H1 (cell line): ENCODE results near the gene CORO1C. TPM values are rescaled to one million over a fixed set of nuclear protein-coding genes. Genes with fewer than 3 reads are reported as not detected.
A peak's percentile ranks its signal among the peaks of the same experiment; 100 is the strongest.

Experiments used
- CTCF ChIA-PET: fragments of 300-600 bp; sonication (Branson Sonifier 250); formaldehyde crosslinking; loops from one replicate; lab custom pipeline; 2021; ENCODE audit not compliant: partially characterized antibody; lab: Charles Lee
- POLR2A ChIA-PET: fragments of 300-600 bp; sonication (Branson Sonifier 250); formaldehyde crosslinking; loops from one replicate; lab custom pipeline; 2021; ENCODE audit warnings: inconsistent platforms; ENCODE audit not compliant: partially characterized antibody; lab: Charles Lee
- DNase-seq, 2 experiments: peaks; one replicate each; pipeline versions ENCODE4 v3.0.0 to v3.0.0-alpha.2; 2010 to 2022; ENCODE audit warnings: low spot score in 2 of 2, low read depth in 1 of 2, mixed read lengths in 1 of 2
- FAIRE-seq: peaks from 2 replicates; lab custom pipeline; 2011; peaks lifted over from hg19 to GRCh38; lab: Jason Lieb, UNC
- H2AFZ ChIP-seq: 2 replicates; pipeline ENCODE4 v1.8.1; 2012; ENCODE audit warnings: low read length, inconsistent platforms
- H2AK5ac ChIP-seq: 2 replicates; pipeline ENCODE4 v1.6.1; 2013; ENCODE audit warnings: low read depth, low read length
- H2BK120ac ChIP-seq: replicated peaks from 2 replicates; pipeline ENCODE3; 2013; ENCODE audit warnings: low read depth, low read length, inconsistent platforms
- H2BK12ac ChIP-seq: 2 replicates; pipeline ENCODE4 v1.6.1; 2013; ENCODE audit warnings: low read depth, low read length
- H2BK15ac ChIP-seq: 2 replicates; pipeline ENCODE4 v1.6.1; 2013; ENCODE audit warnings: low read length
- H2BK20ac ChIP-seq: 2 replicates; pipeline ENCODE4 v1.6.1; 2013; ENCODE audit warnings: low read length
- H2BK5ac ChIP-seq: 2 replicates; pipeline ENCODE4 v1.6.1; 2013; ENCODE audit warnings: low read depth, low read length
- H3K14ac ChIP-seq: 2 replicates; pipeline ENCODE4 v1.6.1; 2013; ENCODE audit warnings: inconsistent platforms; ENCODE audit not compliant: insufficient read length
- H3K18ac ChIP-seq: 2 replicates; pipeline ENCODE4 v1.6.1; 2013; ENCODE audit warnings: low read length; ENCODE audit errors: extremely low read depth
- H3K23ac ChIP-seq: 2 replicates; pipeline ENCODE4 v1.6.1; 2013; ENCODE audit warnings: inconsistent platforms; ENCODE audit not compliant: insufficient read length
- H3K23me2 ChIP-seq: 2 replicates; pipeline ENCODE4 v1.6.1; 2013; ENCODE audit warnings: low read depth, low read length
- H3K27ac ChIP-seq: 2 replicates; pipeline ENCODE4 v1.6.1; 2011; ENCODE audit warnings: low read depth, low read length, inconsistent platforms
- H3K27me3 ChIP-seq, 4 experiments: replicated peaks in 1 of 4; 1 replicate in 1 of 4; 2 replicates in 3 of 4; pipeline versions ENCODE4 v1.6.1 to v1.8.1; 2011 to 2013; ENCODE audit warnings: low read length in 3 of 4, mild to moderate bottlenecking in 3 of 4, inconsistent platforms in 2 of 4, mixed read lengths in 2 of 4, moderate library complexity in 1 of 4; ENCODE audit not compliant: control insufficient read depth in 3 of 4, insufficient read depth in 3 of 4; ENCODE audit errors: extremely low read depth in 1 of 4
- H3K36me3 ChIP-seq, 4 experiments: 2 replicates each; pipeline versions ENCODE4 v1.6.1 to v1.8.1; 2011 to 2013; ENCODE audit warnings: mild to moderate bottlenecking in 4 of 4, low read length in 3 of 4, moderate library complexity in 2 of 4, control low read depth in 1 of 4, inconsistent platforms in 1 of 4; ENCODE audit not compliant: insufficient read depth in 4 of 4, control insufficient read depth in 2 of 4
- H3K4ac ChIP-seq: replicated peaks from 2 replicates; pipeline ENCODE3; 2013; ENCODE audit warnings: low read length, low read depth, mixed read lengths, inconsistent platforms; ENCODE audit not compliant: insufficient read length
- H3K4me1 ChIP-seq, 4 experiments: replicated peaks in 1 of 4; 1 replicate in 1 of 4; 2 replicates in 3 of 4; pipeline versions ENCODE4 v1.6.1 to v1.8.1; 2011 to 2013; ENCODE audit warnings: low read length in 3 of 4, inconsistent platforms in 2 of 4, mixed read lengths in 1 of 4; ENCODE audit not compliant: insufficient read depth in 4 of 4, control insufficient read depth in 3 of 4
- H3K4me2 ChIP-seq, 2 experiments: 2 replicates each; pipeline versions ENCODE4 v1.6.1 to v1.8.1; 2011 to 2013; ENCODE audit warnings: low read depth in 2 of 2, low read length in 2 of 2, control low read depth in 1 of 2, inconsistent platforms in 1 of 2, mild to moderate bottlenecking in 1 of 2; ENCODE audit not compliant: insufficient read depth in 1 of 2
- H3K4me3 ChIP-seq, 4 experiments: fragments of 200-600, 300-600 bp in 1 of 4; sonication (generic), shearing (Covaris generic), sonication (Bioruptor Twin) in 1 of 4; 2 replicates each; pipeline versions ENCODE4 v1.5.1 to v1.8.1; 2011 to 2016; ENCODE audit warnings: low read length in 4 of 4, low read depth in 3 of 4, control low read depth in 2 of 4, inconsistent platforms in 2 of 4, mild to moderate bottlenecking in 2 of 4, mixed read lengths in 1 of 4, moderate library complexity in 1 of 4; ENCODE audit not compliant: insufficient read depth in 2 of 4; ENCODE audit errors: extremely low read depth in 1 of 4
- H3K56ac ChIP-seq: replicated peaks from 2 replicates; pipeline ENCODE3; 2013; ENCODE audit warnings: low read depth, mild to moderate bottlenecking, mixed read lengths, low read length, inconsistent platforms; ENCODE audit not compliant: insufficient read length
- H3K79me1 ChIP-seq: 2 replicates; pipeline ENCODE4 v1.6.1; 2013; ENCODE audit warnings: low read depth, low read length, control low read depth
- H3K79me2 ChIP-seq, 2 experiments: 2 replicates each; pipeline versions ENCODE4 v1.6.1 to v1.8.1; 2012 to 2013; ENCODE audit warnings: low read length in 2 of 2, mild to moderate bottlenecking in 2 of 2, inconsistent platforms in 1 of 2; ENCODE audit not compliant: insufficient read depth in 2 of 2, control insufficient read depth in 1 of 2
- H3K9ac ChIP-seq, 4 experiments: replicated peaks in 1 of 4; 1 replicate in 1 of 4; 2 replicates in 3 of 4; pipeline versions ENCODE4 v1.6.1 to v1.8.1; 2011 to 2013; ENCODE audit warnings: low read depth in 3 of 4, low read length in 3 of 4, control low read depth in 2 of 4, mild to moderate bottlenecking in 2 of 4, moderate library complexity in 2 of 4, inconsistent platforms in 1 of 4; ENCODE audit errors: extremely low read depth in 1 of 4
- H3K9me3 ChIP-seq, 2 experiments: 2 replicates each; pipeline versions ENCODE4 v1.6.1 to v1.8.1; 2012 to 2013; ENCODE audit warnings: mild to moderate bottlenecking in 2 of 2, moderate library complexity in 2 of 2, control low read depth in 1 of 2, inconsistent platforms in 1 of 2, low read depth in 1 of 2, low read length in 1 of 2, mixed read lengths in 1 of 2; ENCODE audit not compliant: insufficient read depth in 2 of 2
- H4K20me1 ChIP-seq, 2 experiments: replicated peaks in 1 of 2; 2 replicates each; pipeline versions ENCODE3 to v1.8.1; 2011 to 2013; ENCODE audit warnings: inconsistent platforms in 2 of 2, low read length in 2 of 2, mild to moderate bottlenecking in 1 of 2; ENCODE audit not compliant: insufficient read depth in 2 of 2, control insufficient read depth in 1 of 2
- H4K5ac ChIP-seq: 2 replicates; pipeline ENCODE4 v1.6.1; 2013; ENCODE audit warnings: low read length, low read depth, mixed read lengths, inconsistent platforms; ENCODE audit not compliant: insufficient read length
- H4K8ac ChIP-seq: 2 replicates; pipeline ENCODE4 v1.8.0; 2013; ENCODE audit warnings: mild to moderate bottlenecking, moderate library complexity, low read length, inconsistent platforms; ENCODE audit not compliant: insufficient read depth; ENCODE audit errors: extremely low read depth
- H4K91ac ChIP-seq: replicated peaks from 2 replicates; pipeline ENCODE3; 2013; ENCODE audit warnings: low read length, mixed read lengths, inconsistent platforms; ENCODE audit not compliant: insufficient read length
- EP300 ChIP-seq, 2 experiments: IDR thresholded peaks; 1 replicate in 1 of 2; 2 replicates in 1 of 2; pipeline ENCODE4 v1.6.1; 2011 to 2012; ENCODE audit warnings: low read depth in 2 of 2, low read length in 2 of 2, mild to moderate bottlenecking in 2 of 2, borderline replicate concordance in 1 of 2, inconsistent platforms in 1 of 2, moderate library complexity in 1 of 2
- HDAC6 ChIP-seq: IDR thresholded peaks from one replicate; pipeline ENCODE4 v1.7.1; 2012; ENCODE audit warnings: low read depth, mild to moderate bottlenecking, inconsistent platforms, low read length, moderate library complexity
- KDM1A ChIP-seq: fragments of 200-600, 300-600 bp; sonication (generic); IDR thresholded peaks from 2 replicates; pipeline ENCODE4 v1.7.1; 2016; ENCODE audit warnings: mild to moderate bottlenecking, low read length, borderline replicate concordance
- POLR2A ChIP-seq, 2 experiments: IDR thresholded peaks; 1 replicate in 1 of 2; 2 replicates in 1 of 2; pipeline ENCODE4 v1.6.1; 2011; ENCODE audit warnings: low read depth in 2 of 2, low read length in 2 of 2, mild to moderate bottlenecking in 2 of 2; ENCODE audit errors: control extremely low read depth in 1 of 2
- POU5F1 ChIP-seq: IDR thresholded peaks from 2 replicates; pipeline ENCODE4 v1.6.1; 2011; ENCODE audit warnings: low read depth, mild to moderate bottlenecking, low read length, moderate library complexity
- YY1 ChIP-seq: IDR thresholded peaks from 2 replicates; pipeline ENCODE4 v1.6.1; 2011; ENCODE audit warnings: low read depth, mild to moderate bottlenecking, low read length
- WGBS, 2 experiments: shearing (Covaris generic) in 1 of 2; methylation state at CpG; one replicate each; pipeline versions ENCODE4 v1.1.6 to v1.1.7; 2013 to 2015; ENCODE audit warnings: low lambda C conversion rate in 2 of 2, mixed read lengths in 2 of 2, inconsistent platforms in 1 of 2, low coverage in 1 of 2, missing lambda C conversion rate in 1 of 2; ENCODE audit not compliant: insufficient replicate concordance in 2 of 2, insufficient coverage in 1 of 2, insufficient read length in 1 of 2; ENCODE audit errors: extremely low coverage in 1 of 2, missing lambda C conversion rate in 1 of 2; 5-methylcytosine and 5-hydroxymethylcytosine counted together
- polyA plus RNA-seq, 7 experiments: library from polyadenylated mRNA; depleted of rRNA in 3 of 7; stranded (reverse) in 5 of 7; unstranded in 2 of 7; fragments of >200 nt in 5 of 7; fragments of 200-250 nt in 2 of 7; gene quantifications; 1 replicate in 5 of 7; 2 replicates in 1 of 7; 4 replicates in 1 of 7; pipeline versions ENCODE4 v1.2.1 to v1.2.3, GENCODE V29; 2011 to 2013; ENCODE audit warnings: missing spikeins in 2 of 7, mixed read lengths in 2 of 7
- total RNA-seq: library from RNA; stranded (reverse); fragmentation: NEBNext Ultra II Directional; extraction: Animal tissue kit (Norgen Biotek cat#: 25700); gene quantifications from 2 replicates; pipeline ENCODE4 v1.2.1, GENCODE V29; 2021

Gene CORO1C
- total and polyA plus RNA-seq, 2 of the 8 experiments (the other 6 are each of a cell fraction or from before 2014, with no cell fraction given): 72.7 to 120 TPM

- Histone ChIP-seq H3K4ac (no peak overlapping the region), H4K5ac (no peak overlapping the region), H3K4me3 (no peak overlapping the region), H4K20me1 (no peaks in the 10 kb centered on the region), H2BK12ac (no peak overlapping the region), H4K91ac (no peak overlapping the region), H3K18ac (no peak overlapping the region), H3K23me2 (peaks cover 9% of the 10 kb centered on the region; the same call in 1 of the 2 replicates), H3K4me2 (no peak overlapping the region), H2BK15ac (no peak overlapping the region), H3K9me3 (no peaks in the 10 kb centered on the region), H3K36me3 (no peaks in the 10 kb centered on the region), H2BK120ac (no peak overlapping the region), H3K79me1 (no peaks in the 10 kb centered on the region), H3K79me2 (no peaks in the 10 kb centered on the region), H3K56ac (no peak overlapping the region), H3K9ac (no peak overlapping the region), H3K27me3 (no peaks in the 10 kb centered on the region), H3K4me1 (peaks cover 0 to 8% (median 0%) of the 10 kb centered on the region in 4 experiments; a peak in 3 of 7 replicates), H4K8ac (no peak overlapping the region), H2AK5ac (no peak overlapping the region), H3K14ac (no peak overlapping the region), H3K23ac (no peak overlapping the region), H3K27ac (no peak overlapping the region), H2BK20ac (no peak overlapping the region), H2BK5ac (no peak overlapping the region), H2AFZ (no peak overlapping the region)
- TF ChIP-seq KDM1A (0 out of 2 replicates have a peak, but pooled peaks have one; percentile 53), POLR2A (IDR thresholded peaks at IDR 0.05; ENCODE audit: control extremely low read depth in 1 of 2, low read depth in 2 of 2, low read length in 2 of 2) (no peak), EP300 (IDR thresholded peaks at IDR 0.05; ENCODE audit: borderline replicate concordance in 1 of 2, low read depth in 2 of 2, low read length in 2 of 2) (no peak), POU5F1 (no peak), HDAC6 (no peak), YY1 (no peak)
- ChIA-PET CTCF (interaction anchor here (1.0 to 22.5 kb wide), 3 partner anchors 10 to 36 kb away, joined by 3 to 523 read pairs (median 16); partner anchors contain the start of genes ISCU and SART3), POLR2A (interaction anchor here (1.0 kb wide), 1 partner anchor 16 kb away, joined by 3 read pairs; no protein-coding TSS in a partner anchor)
- DNase-seq (no peak), FAIRE-seq (no peak)
- 90% methylated on average over 9 of the region's 9 CpGs; no CpG with 5 or more reads in 1 of the 2 experiments for WGBS, 2 experiments
Observed at GRCh38 chr12:108602209-108602705, 129.1 kb downstream of the CORO1C start.
